Right atrium auricular region (tissue), 2 donors: ENCODE results near the gene FANCG. TPM values are rescaled to one million over a fixed set of nuclear protein-coding genes. Genes with fewer than 3 reads are reported as not detected.

Experiments
- DNase-seq: peaks from one replicate; pipeline ENCODE4 v3.0.0-alpha.2; 2019; ENCODE audit warnings: low spot score
- H3K27ac ChIP-seq, 2 donors: fragments of 200-600 bp; sonication (generic); 1 replicate in 1 of 2; 2 replicates in 1 of 2; pipeline ENCODE4 v1.5.1; 2016 to 2019
- H3K27me3 ChIP-seq, 2 donors: fragments of 200-600 bp; sonication (generic); one replicate each; pipeline versions ENCODE4 v1.5.1 to v1.6.0; 2017 to 2019
- H3K36me3 ChIP-seq: fragments of 200-600 bp; sonication (generic); one replicate; pipeline ENCODE4 v1.5.1; 2016
- H3K4me1 ChIP-seq, 2 donors: fragments of 200-600 bp; sonication (generic); one replicate each; pipeline versions ENCODE4 v1.5.1 to v1.6.0; 2017 to 2019
- H3K4me3 ChIP-seq, 2 donors: fragments of 200-600 bp; sonication (generic); 1 replicate in 1 of 2; 2 replicates in 1 of 2; pipeline ENCODE4 v1.5.1; 2017 to 2019; ENCODE audit warnings: mild to moderate bottlenecking in 1 of 2, moderate library complexity in 1 of 2
- H3K9me3 ChIP-seq, 2 donors: fragments of 200-600 bp; sonication (generic); one replicate each; pipeline ENCODE4 v1.5.1; 2019
- total RNA-seq, 2 donors: library from RNA; depleted of rRNA; stranded (reverse); fragments of >200 nt; gene quantifications; one replicate each; pipeline ENCODE4 v1.1.0, GENCODE V29; 2016
- TF ChIP-seq, protein P1 (sequence below), 2 donors: fragments of 200-600 bp; sonication (generic); IDR thresholded peaks; one replicate each; pipeline ENCODE4 v1.5.1; 2019; ENCODE audit warnings: antibody characterized with exemption in 2 of 2

The FANCG gene
- total RNA-seq, 2 donors from 2014 or later = 0.89 to 1.9 TPM

- Histone ChIP-seq H3K9me3 (no peaks in the 10 kb centered on the region), H3K4me3 (peak overlapping the region; percentile 62 to 63), H3K36me3 (no peaks in the 10 kb centered on the region), H3K4me1 (peaks cover 0 to 16% of the 10 kb centered on the region in 2 donors), H3K27ac (peak overlapping the region; percentile 76 to 77), H3K27me3 (no peaks in the 10 kb centered on the region)
- TF ChIP-seq, protein P1, sequence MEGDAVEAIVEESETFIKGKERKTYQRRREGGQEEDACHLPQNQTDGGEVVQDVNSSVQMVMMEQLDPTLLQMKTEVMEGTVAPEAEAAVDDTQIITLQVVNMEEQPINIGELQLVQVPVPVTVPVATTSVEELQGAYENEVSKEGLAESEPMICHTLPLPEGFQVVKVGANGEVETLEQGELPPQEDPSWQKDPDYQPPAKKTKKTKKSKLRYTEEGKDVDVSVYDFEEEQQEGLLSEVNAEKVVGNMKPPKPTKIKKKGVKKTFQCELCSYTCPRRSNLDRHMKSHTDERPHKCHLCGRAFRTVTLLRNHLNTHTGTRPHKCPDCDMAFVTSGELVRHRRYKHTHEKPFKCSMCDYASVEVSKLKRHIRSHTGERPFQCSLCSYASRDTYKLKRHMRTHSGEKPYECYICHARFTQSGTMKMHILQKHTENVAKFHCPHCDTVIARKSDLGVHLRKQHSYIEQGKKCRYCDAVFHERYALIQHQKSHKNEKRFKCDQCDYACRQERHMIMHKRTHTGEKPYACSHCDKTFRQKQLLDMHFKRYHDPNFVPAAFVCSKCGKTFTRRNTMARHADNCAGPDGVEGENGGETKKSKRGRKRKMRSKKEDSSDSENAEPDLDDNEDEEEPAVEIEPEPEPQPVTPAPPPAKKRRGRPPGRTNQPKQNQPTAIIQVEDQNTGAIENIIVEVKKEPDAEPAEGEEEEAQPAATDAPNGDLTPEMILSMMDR (IDR thresholded peaks at IDR 0.05) = no peak
- no peak for DNase-seq
These were observed 709 bp downstream of the FANCG start for GRCh38 chr9:35079041-35079425.

GRCh38 chr9:35078066-35078465 is 1.7 kb downstream of the FANCG start:
- TF ChIP-seq, protein P1 (IDR thresholded peaks at IDR 0.05) = no peak

GRCh38 chr9:35076848-35077247 is 2.9 kb downstream of the FANCG start:
- H3K36me3 ChIP-seq = no peaks in the 10 kb centered on the region
- H3K27ac ChIP-seq = no peak overlapping the region
- no peak overlapping the region for H3K4me3 ChIP-seq
- no peak for DNase-seq
- H3K27me3 ChIP-seq = no peaks in the 10 kb centered on the region
- no peaks in the 10 kb centered on the region for H3K9me3 ChIP-seq
- H3K4me1 ChIP-seq = peaks cover 0 to 24% of the 10 kb centered on the region in 2 donors
- TF ChIP-seq, protein P1 (IDR thresholded peaks at IDR 0.05) = no peak

More at GRCh38 chr9:35078066-35078465, 1.7 kb downstream of the FANCG start:
- H3K36me3 ChIP-seq = no peaks in the 10 kb centered on the region
- DNase-seq = no peak
- no peaks in the 10 kb centered on the region for H3K27me3 ChIP-seq
- no peaks in the 10 kb centered on the region for H3K9me3 ChIP-seq
- H3K4me3 ChIP-seq = no peak overlapping the region
- no peak overlapping the region for H3K27ac ChIP-seq
- peaks cover 0 to 21% of the 10 kb centered on the region in 2 donors for H3K4me1 ChIP-seq

- Histone ChIP-seq H3K4me3 (no peak overlapping the region), H3K27me3 (no peaks in the 10 kb centered on the region), H3K4me1 (peaks cover 0 to 31% of the 10 kb centered on the region in 2 donors), H3K9me3 (no peaks in the 10 kb centered on the region), H3K36me3 (peaks cover 4% of the 10 kb centered on the region), H3K27ac (no peak overlapping the region)
- DNase-seq = no peak
- TF ChIP-seq, protein P1 (IDR thresholded peaks at IDR 0.05) = no peak
These were observed 4.4 kb downstream of the FANCG start for GRCh38 chr9:35075358-35075757.

DNA sequence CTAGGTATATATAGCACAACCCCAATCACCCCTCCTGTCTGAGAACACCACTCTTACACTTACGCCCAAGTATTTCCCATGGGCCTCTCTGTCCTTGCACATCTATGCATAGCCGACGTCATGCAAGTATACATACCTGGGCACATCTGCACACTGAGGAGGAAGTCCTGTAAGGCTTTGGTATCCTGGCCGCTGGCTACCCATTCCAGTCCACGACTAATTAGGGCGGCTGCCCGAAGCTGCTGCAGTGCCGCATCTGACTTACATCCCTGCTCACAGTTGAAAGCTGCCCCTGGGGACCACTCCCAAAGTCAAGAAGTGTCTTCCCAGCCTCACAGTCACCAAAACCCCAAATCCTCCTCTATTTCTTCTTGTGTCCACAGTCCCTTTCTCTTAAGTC is 5.0 kb downstream of the FANCG start:
- Histone ChIP-seq H3K4me3 (no peak overlapping the region), H3K27me3 (no peaks in the 10 kb centered on the region), H3K27ac (no peak overlapping the region), H3K36me3 (peaks cover 4% of the 10 kb centered on the region), H3K9me3 (no peaks in the 10 kb centered on the region), H3K4me1 (peaks cover 0 to 37% of the 10 kb centered on the region in 2 donors)
- TF ChIP-seq, protein P1 (IDR thresholded peaks at IDR 0.05) = no peak
- no peak for DNase-seq

DNA sequence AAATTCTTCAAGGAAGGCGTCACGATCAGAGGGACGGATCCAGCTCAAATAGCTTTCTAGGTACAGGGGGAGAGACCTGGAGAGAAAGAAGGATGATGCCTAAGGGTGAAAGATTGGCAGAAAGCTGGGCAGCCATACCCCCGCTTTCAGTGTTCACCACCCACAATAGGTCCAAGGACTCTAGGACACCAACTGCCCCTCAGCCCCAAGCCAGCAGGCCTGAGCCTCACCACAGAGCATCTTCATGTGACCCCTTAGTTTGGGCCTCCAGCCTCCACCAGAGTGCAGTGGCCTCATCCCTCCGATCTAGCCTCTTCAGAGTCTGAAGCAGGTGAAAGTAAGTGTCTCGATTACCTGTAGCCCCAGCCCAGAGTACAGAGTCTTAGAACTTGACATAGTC is 5.6 kb downstream of the FANCG start:
- Histone ChIP-seq H3K9me3 (no peaks in the 10 kb centered on the region), H3K36me3 (peaks cover 4% of the 10 kb centered on the region), H3K27ac (no peak overlapping the region), H3K4me1 (peaks cover 0 to 39% of the 10 kb centered on the region in 2 donors), H3K27me3 (no peaks in the 10 kb centered on the region), H3K4me3 (no peak overlapping the region)
- TF ChIP-seq, protein P1 (IDR thresholded peaks at IDR 0.05) = no peak
- DNase-seq = no peak
